NCI-H128 (cell line): Measurements from ENCODE around the gene SLC6A9.

ENCODE experiments used
- DNase-seq: peaks from one replicate; lab custom pipeline; 2025; ENCODE audit not compliant: unreplicated experiment; lab: John Stamatoyannopoulos, UW

Gene SLC6A9

DNA sequence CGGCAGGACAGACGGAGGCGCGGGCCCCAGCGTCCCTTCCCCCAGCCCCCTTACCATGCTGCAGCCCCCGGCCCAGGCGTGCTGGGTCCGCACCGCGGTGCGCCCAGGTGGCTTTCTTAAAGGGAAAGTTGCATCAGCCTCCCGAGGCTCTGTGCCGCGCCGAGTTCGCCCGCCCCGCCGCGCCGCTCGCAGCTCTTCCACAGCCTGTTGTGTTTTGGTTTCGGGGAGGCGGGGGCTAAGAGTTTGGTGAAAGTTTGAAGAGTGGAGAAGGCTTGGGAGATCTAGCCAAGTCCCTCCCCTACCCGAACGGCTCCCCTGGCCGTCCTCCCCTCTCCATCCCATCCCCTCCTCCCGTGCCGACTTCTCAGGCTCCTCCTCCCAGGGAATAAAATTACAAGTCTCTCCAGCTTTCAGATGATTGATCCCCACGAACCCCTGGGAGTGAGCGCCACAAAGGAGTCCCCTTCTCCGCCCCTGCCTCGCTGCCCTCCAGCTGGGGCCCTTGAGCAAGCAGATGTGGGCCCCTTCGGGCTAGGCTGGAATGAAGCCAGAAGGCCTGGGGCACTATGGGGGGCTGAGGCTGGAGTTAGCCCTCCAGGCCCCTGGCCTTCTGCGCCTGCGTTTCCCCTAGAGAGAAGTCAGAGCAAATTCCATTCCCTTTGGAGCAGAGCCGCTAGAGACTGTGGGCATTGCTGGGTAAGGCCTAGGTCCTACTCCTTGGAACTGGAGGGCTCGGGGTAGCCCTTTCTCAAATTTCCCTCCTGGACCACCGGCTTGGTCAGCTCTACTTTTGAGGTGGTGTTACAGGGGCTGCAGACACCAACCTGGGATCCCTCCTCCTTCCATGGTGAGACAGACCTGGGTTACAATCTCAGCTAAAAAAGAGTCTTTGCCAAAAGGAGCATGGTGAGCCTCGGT, at the start of gene SLC6A9:
SLC6A9 (minus strand) TSS at position 211 of the 918 bp plus-strand sequence. CDS start 7,185 bp downstream, outside the sequence.
- no peak for DNase-seq

DNA sequence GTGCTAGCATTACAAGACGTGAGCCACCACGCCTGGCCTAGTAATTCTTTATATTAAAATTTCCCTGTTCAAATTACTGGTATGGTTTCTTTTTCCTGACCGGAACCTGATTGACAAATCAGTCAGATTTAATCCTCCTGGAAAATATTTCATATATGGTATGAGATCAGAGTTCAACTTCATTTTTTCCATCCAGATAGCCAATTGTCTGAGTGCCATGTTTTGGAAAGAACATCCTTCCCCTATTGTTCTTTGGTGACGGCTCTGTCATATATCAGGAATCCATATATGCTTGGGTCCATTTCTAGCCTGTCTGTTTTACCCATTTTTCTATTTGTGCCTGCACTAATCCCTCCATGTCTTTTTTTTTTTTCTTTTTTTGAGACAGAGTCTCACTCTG, 48.3 kb upstream of the SLC6A9 start:
- DNase-seq = no peak

DNA sequence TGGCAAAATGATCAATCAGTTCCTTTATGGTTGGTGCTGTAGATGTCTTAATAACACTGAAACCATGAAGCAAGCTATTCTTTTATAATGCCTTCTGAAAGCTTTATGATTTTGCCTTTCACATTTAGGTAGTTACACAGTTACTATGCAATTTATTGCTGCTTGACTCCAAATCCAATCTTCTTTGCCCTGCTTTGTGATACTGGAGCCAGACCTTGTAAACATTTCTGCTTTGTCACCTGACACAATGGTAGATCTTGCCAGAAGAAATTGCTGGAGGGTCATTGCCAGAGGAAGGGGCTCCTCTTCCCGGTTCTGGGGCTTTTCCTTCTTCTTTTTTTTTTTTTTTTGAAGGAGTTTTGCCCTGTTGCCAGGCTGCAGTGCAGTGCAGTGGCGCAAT, 46.8 kb upstream of the SLC6A9 start:
- DNase-seq = no peak

DNA sequence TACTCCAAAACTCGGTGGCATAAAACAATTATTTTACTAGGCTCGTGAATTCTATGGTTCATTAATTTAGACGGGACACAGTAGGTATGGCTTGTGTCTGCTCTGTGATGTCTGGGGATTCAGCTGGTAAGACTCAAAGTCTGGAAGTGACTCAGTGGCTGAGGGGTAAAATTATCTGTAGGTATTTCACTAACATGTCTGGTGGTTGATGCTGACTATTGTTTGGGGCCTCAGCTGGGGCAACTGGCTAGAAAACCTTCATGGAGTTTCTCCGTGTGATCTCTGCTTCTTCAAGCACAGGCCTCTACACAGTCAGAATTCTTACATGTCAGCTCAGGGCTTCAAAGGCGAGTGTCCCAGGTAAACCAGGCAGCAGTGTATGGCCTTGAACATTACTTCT, 46.2 kb upstream of the SLC6A9 start:
- no peak for DNase-seq

DNA sequence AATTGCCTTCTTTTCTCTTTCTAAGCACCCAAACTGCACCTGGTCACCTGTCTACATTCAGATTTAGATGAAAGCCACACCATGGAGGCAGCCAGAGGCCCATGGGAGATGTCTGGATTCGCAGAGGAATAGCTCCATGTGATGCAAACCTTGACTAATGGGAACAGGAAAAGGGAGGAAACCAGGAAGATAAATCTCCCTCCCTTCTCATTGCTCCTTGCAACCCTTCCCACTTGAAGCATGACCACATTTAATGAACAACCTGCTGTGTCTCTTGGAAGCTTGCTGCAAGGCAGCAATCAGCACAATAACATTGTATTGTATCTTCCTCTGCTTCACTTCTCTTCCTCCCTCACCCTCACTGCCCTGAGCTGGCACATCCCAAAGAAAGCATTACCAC, 44.8 kb upstream of the SLC6A9 start:
- no peak for DNase-seq

DNA sequence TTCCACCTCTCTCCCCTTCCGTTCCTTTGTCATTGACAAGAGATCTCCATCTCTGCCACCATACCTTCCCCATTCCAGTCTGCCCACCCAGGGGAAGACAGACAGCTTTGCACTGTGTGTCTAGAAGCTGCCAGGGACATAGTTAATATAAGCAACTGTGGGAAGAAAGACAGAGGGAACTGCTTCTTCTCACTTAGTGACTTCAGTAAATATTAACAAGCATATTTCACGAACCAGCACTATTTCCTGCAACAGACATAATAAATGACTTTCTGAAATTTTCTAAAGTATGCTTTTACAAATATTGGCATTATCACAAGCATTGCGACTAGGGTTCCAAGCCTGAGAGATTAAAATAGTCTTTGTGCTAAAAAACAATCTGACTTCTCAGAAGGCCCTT, 43.2 kb upstream of the SLC6A9 start:
- no peak for DNase-seq

DNA sequence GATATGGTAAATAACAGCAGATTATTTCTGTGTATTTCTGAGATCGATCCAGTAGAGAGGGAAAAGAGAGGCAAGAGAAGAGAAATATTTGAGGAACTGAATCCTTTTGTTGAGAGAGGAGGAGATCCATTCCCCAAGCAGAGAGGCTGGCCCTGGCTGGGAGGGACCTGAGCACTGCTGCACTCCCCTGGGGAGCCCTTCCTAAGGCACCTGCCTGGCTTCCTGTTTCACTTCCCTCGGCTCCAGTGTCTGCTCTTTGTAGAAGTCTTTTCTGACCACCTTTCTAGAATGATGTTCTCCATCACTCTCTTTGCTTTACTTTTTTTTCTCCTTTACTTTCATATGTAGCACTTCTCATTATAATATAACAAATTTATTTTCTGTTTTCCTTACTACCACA, 42.3 kb upstream of the SLC6A9 start:
- DNase-seq = no peak

DNA sequence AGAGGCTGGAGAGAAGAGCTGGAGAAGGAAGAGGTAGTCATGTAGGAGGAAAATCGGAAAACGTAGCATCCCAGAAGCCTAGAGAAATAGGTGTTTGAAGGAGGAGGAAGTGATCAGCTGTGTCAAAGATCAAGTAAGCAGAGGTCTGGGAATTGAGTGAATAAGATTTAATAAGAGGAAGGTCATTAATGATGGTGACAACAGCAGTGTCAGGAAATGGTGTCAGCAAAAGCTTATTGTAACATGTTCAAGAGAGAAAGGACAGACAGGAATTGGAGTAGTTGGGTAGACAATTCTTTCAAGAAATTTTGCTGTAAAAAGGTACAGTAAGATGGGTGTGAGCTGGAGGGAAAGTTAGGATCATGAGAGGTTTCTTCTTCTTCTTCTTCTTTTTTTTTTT, 41.6 kb upstream of the SLC6A9 start:
- DNase-seq = no peak

DNA sequence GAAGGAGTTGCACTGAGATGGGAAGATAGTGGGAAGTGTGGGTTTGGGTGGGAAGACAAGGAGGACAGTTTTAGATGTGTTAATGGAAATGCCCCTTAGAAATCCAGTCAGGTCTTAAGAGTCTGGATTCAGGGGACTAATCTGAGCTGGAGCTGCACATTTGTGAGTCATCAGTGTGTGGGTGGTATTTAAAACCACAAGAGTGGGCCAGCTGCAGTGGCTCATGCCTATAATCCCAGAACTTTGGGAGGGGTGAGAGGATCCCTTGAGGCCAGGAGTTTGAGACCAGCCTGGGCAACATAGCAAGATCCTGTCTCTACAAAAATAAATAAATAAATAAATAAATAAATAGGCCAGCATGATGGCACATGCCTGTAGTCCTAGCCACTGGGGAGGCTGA, 40.9 kb upstream of the SLC6A9 start:
- no peak for DNase-seq

DNA sequence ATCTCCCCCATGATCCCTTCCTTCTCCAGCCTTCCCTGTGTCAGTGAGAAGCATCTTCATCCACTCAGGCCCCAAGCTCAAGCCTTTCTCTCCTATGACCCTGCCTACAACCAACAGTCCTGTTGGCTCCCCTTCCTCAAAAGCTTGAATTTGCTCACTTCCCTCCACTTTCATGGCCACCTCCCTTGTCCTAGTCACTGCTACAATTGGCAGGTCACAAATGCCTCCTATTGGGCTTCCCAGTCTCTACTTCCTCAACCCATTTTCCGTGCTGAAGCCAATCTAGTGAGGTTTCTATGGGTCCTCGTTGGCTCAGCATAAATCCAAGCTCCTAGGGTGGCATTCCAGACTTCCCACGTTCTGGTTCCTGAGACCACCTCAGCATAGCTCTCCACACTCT, 40.2 kb upstream of the SLC6A9 start:
- no peak for DNase-seq

DNA sequence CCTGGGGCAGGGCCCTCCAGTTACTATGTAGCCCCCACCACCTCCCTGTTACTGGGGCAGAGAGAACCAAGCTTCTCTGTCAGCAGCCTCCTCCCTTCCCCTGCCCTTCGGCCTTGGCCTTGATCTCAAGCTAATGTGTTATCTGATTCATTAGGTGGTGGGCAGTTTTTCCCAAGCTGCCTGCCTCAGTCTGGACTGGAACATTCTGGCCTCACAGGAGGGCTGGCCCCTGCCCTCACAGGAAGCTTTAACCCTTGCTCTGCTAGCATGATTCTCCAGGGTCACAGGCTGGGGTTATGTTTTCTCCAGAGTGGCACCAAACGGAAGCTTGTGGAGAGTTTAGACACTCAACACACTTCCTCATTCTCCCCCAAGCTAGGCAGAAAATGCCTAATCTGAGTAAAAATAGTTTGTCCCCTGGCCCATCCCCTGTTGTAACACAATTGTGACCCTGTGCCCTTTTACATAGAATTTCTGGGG, 37.2 kb upstream of the SLC6A9 start:
- no peak for DNase-seq

DNA sequence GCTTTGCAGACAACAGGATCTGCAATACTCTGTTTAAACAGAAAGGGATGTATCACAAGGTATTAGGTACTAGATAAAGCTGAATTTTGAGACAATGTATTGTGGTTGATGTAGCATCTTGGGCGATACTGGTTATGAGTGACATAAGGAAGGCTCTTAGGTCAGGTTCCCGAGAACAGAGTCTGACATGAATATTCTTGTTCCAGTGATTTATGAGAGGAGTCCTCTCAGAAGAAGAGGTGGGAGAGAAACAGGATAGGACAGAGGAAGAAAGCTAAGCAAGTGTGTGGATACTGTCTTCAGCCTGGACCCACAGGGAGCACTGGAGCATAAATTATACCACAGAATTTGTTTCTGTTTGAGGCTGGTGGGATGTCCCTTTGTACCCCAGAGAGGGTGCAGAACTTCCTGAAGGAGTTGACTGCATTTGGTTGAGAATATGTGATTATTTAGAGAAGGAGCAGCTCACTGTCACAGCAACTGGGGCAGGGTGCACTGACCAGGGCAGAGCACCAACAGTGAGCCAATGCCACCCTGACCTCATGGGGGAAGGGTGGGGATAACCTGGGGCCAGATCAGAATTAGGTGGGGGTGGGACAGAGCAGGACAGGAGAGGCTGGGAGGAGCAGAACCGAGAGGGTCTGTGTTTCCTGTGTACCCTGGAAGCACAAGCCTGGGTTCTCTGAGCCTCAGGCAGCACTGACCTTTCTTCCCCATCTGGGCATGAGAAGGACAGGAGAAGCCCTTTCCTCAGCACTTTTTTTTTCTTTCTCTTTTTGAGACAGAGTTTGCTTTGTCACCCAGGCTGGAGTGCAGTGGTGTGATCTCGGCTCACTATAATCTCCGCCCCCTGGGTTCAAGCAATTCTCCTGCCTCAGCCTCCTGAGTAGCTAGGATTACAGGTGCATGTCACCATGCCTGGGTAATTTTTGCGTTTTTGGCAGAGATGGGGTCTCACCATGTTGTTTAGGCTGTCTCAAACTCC, 36.3 kb upstream of the SLC6A9 start:
- no peak for DNase-seq

DNA sequence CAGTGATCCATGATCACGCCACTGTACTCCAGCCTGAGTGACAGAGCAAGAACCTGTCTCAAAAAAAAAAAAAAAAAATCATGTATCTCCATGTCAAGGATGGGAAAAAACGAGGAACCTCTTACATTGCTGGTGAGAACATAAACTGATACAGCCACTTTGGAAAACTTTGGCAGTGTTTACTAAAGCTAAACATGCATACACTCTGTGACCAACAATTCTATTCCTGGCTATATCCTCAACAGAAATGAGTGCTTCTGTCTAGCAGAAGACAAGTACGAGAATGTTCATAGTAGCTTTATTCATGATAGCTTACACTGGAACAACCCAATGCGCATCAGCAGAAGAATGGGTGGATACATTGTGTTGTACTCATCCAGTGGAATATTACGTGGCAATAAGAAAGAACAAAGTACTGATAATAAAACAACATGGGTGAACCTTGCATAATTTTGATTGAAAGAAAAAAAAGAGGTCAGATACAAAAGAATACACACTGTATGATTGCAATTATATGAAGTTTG, 31.5 kb upstream of the SLC6A9 start:
- no peak for DNase-seq

DNA sequence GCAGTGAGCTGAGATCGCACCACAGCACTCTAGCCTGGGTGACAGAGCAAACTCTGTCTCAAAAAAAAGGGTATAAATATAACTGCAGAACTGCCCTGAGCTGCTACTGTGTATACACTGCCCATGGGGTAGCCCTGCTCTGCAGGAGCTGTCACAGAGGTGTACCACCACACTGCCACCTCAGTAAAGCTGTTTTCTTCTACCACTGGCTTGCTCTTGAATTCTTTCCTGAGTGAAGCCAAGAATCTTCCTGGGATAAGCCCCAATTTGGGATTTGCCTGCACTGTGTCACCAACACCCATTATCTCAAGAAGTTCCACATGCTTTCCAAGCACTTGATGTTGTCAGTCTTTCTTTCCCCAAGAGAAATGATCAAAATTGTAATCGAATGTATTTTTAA, 30.6 kb upstream of the SLC6A9 start:
- DNase-seq = no peak

DNA sequence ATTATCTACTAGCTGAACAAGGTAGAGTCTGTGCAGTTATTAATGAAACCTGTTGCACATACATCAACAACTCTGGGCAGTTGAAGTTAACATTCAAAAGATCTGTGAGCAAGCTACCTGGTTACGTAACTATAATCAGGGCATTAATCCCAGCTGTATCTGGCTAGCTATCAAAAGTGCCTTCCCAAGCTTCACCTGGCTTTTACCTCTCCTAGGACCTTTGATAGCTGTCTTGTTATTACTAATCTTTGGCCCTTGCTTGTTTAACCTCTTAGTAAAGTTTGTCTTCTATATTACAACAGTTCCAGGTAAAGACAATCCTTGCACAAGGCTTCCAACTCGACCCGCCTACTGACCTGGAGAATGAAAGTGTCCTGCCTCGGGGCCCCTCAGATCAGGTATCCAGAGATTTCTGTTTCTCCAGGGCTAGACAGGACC, 29.6 kb upstream of the SLC6A9 start:
- no peak for DNase-seq

DNA sequence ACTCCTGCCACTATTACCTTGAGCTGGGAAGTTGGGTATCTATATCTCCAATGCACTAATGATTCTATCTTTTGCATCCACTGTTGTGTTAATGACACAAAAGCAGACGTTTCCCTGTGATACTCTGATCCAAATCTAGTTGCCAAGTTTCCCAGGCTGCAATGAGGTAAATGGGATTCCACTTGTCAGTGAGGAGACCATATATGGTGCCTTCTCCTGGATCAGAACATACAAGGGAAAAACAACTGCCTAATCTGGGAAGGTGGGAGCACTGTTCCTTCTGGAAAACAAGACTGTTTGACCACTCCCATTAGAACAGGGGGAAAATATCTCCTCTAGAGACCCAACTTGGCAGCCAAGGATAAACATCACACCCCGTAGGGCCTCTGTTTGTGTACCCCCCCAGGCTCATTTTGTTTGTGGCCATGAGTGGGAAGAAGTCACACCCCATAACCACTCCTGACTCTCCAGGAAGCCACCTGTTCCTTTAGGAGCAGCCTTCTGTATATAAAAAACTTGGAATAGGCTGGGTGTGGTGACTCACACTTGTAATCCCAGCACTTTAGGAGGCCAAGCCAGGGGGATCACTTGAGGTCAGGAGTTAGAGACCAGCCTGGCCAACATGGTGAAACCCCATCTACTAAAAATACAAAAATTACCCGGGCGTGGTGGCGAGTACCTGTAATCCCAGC, 28.5 kb upstream of the SLC6A9 start:
- DNase-seq = no peak

DNA sequence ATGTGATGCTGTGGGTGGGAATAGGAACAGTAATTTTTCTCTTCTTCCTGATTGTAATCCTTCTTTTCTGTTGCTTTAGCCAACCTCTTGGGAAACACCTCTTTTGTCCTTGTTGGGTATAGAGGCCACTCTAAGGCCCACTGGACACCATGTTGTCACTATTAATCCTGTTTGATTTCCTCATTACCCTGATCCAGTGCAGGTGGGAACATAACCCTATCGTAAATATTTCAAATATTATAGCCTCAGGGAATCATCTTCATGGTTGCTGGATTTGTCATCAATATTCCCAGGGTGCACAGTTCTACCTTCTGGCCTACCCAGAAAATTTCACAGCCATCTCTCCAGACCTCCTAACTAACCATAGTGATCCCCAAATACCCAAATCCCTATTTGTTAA, 27.9 kb upstream of the SLC6A9 start:
- DNase-seq = no peak

DNA sequence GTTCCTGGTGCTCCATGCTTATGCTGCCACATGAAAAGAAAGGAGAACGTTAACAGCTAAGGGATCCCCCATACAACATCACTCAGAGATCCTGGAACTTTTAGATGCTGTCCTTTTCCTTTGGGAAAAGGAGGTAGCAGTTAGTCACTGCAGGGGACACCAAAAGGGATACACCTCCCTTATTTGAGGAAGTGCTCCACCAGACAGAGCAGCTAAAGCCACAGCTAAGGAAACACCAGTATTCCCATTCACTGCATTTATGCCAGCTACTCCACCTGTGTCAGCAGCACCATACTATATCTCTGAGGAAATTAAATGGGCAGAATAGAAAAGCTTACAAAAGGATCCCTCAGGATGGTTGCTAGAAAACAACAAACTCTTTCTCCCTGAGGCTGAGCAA, 26.0 kb upstream of the SLC6A9 start:
- DNase-seq = no peak

DNA sequence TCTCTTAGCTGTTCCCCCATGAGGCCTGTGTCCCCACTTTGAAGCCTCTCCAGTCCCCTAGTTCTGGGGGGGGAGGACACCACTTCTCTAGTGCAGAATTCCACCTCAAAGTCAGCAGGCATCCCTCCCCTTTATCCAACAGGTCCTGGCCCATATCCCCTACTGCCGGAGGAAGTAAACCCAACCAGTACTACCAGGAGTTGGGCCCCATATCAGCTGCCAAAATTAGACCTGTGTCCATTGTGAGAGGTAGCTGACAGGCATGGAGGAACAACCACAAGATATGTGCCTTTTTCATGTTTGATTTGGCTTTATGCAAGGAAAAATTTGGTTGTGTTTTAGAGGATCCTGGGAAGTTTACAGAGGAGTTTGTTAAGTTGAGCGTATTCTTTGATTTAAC, 22.1 kb upstream of the SLC6A9 start:
- DNase-seq = no peak

DNA sequence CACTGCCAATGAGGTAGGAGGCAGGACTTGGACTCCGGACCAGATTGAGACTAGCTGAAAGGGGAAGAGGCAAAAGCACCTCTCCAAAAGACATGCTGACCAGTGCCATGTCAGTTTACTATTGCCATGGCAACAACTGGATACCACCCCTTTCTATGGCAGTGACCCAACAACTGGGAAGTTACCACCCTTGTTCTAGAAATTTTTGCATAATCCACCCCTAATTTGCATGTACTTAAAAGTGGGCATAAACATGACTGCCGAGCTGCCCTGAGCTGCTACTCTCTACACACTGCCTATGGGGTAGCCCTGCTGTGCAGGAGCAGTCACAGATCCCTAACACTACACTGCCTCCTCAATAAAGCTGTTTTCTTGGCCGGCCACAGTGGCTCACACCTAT, 19.0 kb upstream of the SLC6A9 start:
- DNase-seq = no peak

DNA sequence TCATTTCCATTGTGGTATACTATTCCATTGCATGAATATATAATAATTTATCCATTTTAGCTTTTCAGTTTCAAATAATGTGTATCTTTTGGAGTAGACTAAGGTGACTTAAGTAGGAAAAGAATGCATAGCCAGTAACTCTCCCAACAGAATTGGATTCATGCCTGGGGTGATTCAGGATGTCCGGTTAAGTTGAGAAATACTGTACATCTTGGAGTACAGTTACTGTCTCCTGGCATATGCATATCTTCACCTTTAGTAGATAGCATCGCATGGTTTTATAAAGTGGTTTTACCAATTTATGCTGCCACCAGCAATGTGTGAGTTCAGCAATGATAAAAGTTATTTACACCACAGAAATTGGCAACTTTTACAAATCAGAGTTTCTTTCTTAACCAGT, 18.6 kb upstream of the SLC6A9 start:
- DNase-seq = no peak
